Progenitor cell of endocrine pancreas (in vitro differentiated cells): ENCODE results near the gene CFAP300. TPM values are rescaled to one million over a fixed set of nuclear protein-coding genes. Genes with fewer than 3 reads are reported as not detected.
A peak's percentile ranks its signal among the peaks of the same experiment; 100 is the strongest.

Experiments used
- DNase-seq: peaks from one replicate; pipeline ENCODE4 v3.0.0; 2021; ENCODE audit warnings: low spot score; ENCODE audit not compliant: unreplicated experiment
- H3K27ac Mint-ChIP-seq: 2 replicates; pipeline ENCODE4 v1.8.0; 2021; ENCODE audit warnings: mild to moderate bottlenecking, moderate library complexity, mixed read lengths
- H3K27me3 Mint-ChIP-seq: 2 replicates; pipeline ENCODE4 v1.8.0; 2021; ENCODE audit warnings: mixed read lengths
- H3K36me3 Mint-ChIP-seq: 2 replicates; pipeline ENCODE4 v1.8.0; 2022; ENCODE audit warnings: mixed read lengths; ENCODE audit not compliant: insufficient read depth
- H3K4me1 Mint-ChIP-seq: 2 replicates; pipeline ENCODE4 v1.8.0; 2021; ENCODE audit warnings: low read depth, mixed read lengths
- H3K4me3 Mint-ChIP-seq: 2 replicates; pipeline ENCODE4 v1.8.0; 2021; ENCODE audit warnings: low read depth, mild to moderate bottlenecking, moderate library complexity, mixed read lengths
- H3K9me3 Mint-ChIP-seq: 2 replicates; pipeline ENCODE4 v1.8.0; 2021; ENCODE audit warnings: low read depth, mixed read lengths
- CTCF ChIP-seq: fragments of 200-600 bp; sonication (generic); IDR thresholded peaks from one replicate; pipeline ENCODE4 v1.5.0; 2021; ENCODE audit warnings: antibody characterized with exemption, mild to moderate bottlenecking; ENCODE audit not compliant: unreplicated experiment
- total RNA-seq: library from RNA; stranded (reverse); gene quantifications from 2 replicates; pipeline ENCODE4 v1.2.1, GENCODE V29; 2021

The CFAP300 gene
- total RNA-seq, 1 donor from 2014 or later = 1.5 TPM

- Mint-ChIP-seq H3K36me3 (no peaks in the 10 kb centered on the region), H3K27ac (no peak overlapping the region), H3K27me3 (peaks cover 12% of the 10 kb centered on the region), H3K4me3 (no peak overlapping the region), H3K4me1 (peaks cover 12% of the 10 kb centered on the region), H3K9me3 (no peaks in the 10 kb centered on the region)
- no peak for DNase-seq
- peak; percentile 69 for TF ChIP-seq CTCF
Measured at GRCh38 chr11:102007567-102008437, 39.4 kb upstream of the CFAP300 start.

DNA sequence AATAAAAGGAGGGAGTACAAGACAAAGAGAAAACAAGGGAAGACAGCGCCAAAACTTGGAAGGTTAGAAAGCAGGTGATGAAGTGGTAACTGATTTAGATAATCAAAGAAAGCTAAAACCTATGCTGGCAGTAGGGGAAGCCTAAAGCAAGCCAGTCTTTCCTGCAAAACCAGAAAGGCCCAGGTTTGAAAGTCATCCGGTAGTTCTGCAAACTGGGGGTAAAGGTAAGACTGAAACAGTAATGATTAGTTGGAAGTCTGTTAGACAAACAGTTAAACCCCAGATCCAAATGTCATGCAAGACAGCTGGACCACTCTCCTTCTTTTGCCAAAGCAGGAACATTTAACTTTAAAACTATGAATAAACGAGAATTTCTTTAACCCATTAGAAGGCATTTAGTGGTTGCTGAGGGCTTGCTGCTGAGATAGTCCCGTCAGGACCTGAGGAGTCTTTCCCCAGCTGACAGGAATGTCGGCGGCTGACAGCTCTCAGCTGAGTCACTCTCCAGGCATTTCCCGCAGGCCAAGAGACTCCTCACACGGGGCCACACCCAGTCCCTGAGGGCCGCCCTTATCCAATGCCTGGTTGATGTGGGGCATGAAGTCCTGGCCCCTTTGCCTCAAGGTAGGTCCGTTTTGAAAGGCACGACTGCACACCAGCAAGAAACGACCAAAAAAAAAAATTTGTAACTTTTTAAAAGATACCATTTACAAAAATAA, 36.3 kb upstream of the CFAP300 start:
- Mint-ChIP-seq H3K27me3 (peaks cover 12% of the 10 kb centered on the region), H3K4me3 (no peak overlapping the region), H3K27ac (no peak overlapping the region), H3K4me1 (peaks cover 12% of the 10 kb centered on the region), H3K9me3 (no peaks in the 10 kb centered on the region), H3K36me3 (no peaks in the 10 kb centered on the region)
- no peak for TF ChIP-seq CTCF
- no peak for DNase-seq

DNA sequence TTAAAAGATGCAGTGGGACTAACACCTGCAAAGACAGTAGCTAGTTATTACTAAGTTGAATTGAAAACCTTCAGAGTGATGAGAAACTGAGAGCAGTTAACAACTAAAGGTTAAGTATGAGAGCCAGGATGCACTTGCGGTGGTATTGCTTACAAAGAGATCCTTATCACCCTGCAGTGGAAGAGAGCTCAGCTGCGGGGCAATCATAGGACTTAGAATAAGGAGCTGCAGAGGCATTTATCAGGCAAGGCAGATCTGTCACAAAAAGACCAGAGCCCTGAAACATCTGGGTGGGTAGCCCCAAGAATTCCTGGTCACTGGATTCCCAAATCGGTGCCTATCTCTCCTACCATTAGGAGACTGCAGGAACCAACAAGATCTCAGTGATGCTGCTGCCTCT, 34.3 kb upstream of the CFAP300 start:
- H3K27me3 Mint-ChIP-seq = peaks cover 12% of the 10 kb centered on the region
- no peaks in the 10 kb centered on the region for H3K9me3 Mint-ChIP-seq
- H3K27ac Mint-ChIP-seq = no peak overlapping the region
- no peaks in the 10 kb centered on the region for H3K36me3 Mint-ChIP-seq
- no peak for TF ChIP-seq CTCF
- peaks cover 8% of the 10 kb centered on the region for H3K4me1 Mint-ChIP-seq
- H3K4me3 Mint-ChIP-seq = no peak overlapping the region
- DNase-seq = no peak

GRCh38 chr11:102014756-102015155, 32.5 kb upstream of the CFAP300 start:
- DNase-seq = no peak
- no peak overlapping the region for H3K4me3 Mint-ChIP-seq
- peaks cover 10% of the 10 kb centered on the region for H3K27me3 Mint-ChIP-seq
- peaks cover 8% of the 10 kb centered on the region for H3K4me1 Mint-ChIP-seq
- H3K36me3 Mint-ChIP-seq = no peaks in the 10 kb centered on the region
- no peak overlapping the region for H3K27ac Mint-ChIP-seq
- TF ChIP-seq CTCF = no peak
- H3K9me3 Mint-ChIP-seq = no peaks in the 10 kb centered on the region

DNA sequence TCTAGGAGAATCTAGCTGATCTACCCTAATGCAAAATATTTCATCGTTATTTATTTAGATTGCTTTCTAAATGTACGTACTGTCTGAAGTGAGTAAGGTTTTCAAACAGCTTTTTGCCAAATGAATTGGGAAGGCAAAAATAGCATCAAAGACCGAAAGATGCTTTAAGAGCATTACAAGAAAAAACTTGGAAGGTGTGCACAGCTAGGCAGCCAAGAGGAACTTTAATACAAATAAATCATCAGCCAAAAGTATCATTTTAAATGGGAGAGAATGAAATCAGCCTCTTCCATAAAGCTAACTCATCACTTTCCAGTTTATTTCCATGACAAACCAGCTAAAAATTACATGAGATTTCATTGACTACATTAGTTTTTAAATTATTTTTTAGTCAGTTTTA, 30.2 kb upstream of the CFAP300 start:
- Mint-ChIP-seq H3K27me3 (peaks cover 6% of the 10 kb centered on the region), H3K27ac (no peak overlapping the region), H3K4me1 (no peaks in the 10 kb centered on the region), H3K4me3 (no peak overlapping the region), H3K9me3 (no peaks in the 10 kb centered on the region), H3K36me3 (no peaks in the 10 kb centered on the region)
- no peak for DNase-seq
- TF ChIP-seq CTCF = no peak
